Measurements from ENCODE around the gene LRP1B.

- TF ChIP-seq TAF1 (IDR thresholded peaks at IDR 0.05; ENCODE audit: borderline replicate concordance, low read depth, low read length) (no peak), POLR2AphosphoS5 (IDR thresholded peaks at IDR 0.05; ENCODE audit: low read depth, low read length) (no peak)
Measured at GRCh38 chr2:140630557-140630956, 1500.3 kb downstream of the LRP1B start.
